ENCODE results near the gene UMODL1.

DNA sequence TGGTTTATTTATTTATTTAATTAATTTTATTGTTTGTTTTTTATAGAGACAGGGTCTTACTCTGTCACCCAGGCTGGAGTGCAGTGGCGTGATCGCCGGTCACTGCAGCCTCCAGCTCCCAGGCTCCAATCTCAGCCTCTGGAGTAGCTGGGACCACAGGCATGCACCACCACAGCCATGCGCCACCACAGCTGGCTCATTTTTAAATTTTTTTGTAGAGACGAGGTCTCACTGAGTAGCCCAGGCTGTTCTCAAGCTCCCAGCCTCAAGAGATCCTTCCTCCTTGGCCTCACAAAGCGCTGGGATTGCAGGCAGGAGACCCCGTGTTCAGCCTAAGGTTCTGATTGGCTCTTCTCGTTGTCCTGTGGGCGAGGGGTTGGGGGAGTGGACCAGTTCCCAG lies 22.1 kb downstream of the UMODL1 start:
- TF ChIP-seq EP300 (IDR thresholded peaks at IDR 0.05) (no peak), POLR2A (IDR thresholded peaks at IDR 0.05) (no peak)

All from tibial nerve (tissue), 3 donors.